ENCODE results near the gene OR9Q2. TPM values are rescaled to one million over a fixed set of nuclear protein-coding genes. Genes with fewer than 3 reads are reported as not detected.

OR9Q2 gene
- total RNA-seq: not detected

DNA sequence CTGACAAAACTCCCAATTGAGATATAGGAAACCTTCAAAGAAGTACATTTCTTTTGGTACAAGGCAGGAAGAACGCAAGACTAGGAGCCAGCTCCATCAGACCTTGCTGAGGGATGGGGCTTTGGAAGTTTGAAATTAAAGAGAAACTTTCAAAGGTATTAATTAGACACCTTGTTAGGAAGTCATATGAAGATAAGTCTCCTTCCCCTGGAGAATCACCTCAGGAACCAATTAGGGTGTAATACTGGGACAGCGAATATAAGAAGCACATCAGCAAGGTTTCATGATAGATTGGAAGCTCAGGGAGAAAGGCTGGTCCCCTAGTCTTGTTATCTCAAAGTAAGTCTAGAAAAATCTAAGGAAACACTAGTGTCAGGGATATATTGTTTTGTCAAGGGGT is at the start of gene OR9Q2:
TSS of gene OR9Q2 (plus strand) at position 301 of the 400 bp plus-strand sequence. CDS start 1,421 bp downstream, outside the sequence.
- intact Hi-C loops (cut with micrococcal nuclease): no loop called here
- DNase-seq: no peak
- Mint-ChIP-seq H3K9me3 (no peaks in the 10 kb centered on the region), H3K36me3 (no peaks in the 10 kb centered on the region), H3K4me1 (ENCODE audit: low read depth) (no peaks in the 10 kb centered on the region), H3K27ac (no peak within 1 kb of the TSS), H3K4me3 (no peak within 1 kb of the TSS), H3K27me3 (no peaks in the 10 kb centered on the region)
- POLR2A ChIA-PET: no interaction called here
- CTCF ChIA-PET: interaction anchor here (1.0 kb wide), 1 partner anchor 97 kb away, joined by 3 read pairs; no protein-coding TSS in a partner anchor

DNA sequence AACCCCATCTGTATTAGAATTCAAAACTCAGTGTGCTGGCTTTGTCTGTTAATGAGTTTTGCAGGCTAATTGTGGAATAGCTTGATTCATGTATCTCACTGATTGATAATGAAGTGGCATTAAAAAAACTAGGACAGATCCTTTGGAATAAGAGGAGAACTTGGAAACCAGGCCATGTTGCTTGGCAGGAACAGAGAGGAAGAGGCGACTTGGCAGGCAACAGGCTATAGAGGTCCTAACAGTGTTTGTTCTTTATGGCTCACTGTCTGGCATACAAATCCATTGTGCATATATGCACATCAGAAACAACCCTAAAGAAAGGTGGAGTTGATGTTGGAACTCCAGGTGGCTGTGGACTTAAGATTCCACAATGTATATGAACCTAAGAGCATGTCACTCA is 46.1 kb upstream of the OR9Q2 start:
- no peaks in the 10 kb centered on the region for H3K36me3 Mint-ChIP-seq
- intact Hi-C loops (cut with micrococcal nuclease): no loop called here
- no peaks in the 10 kb centered on the region for H3K9me3 Mint-ChIP-seq
- ChIA-PET POLR2A (no interaction called here), CTCF (no interaction called here)
- no peak overlapping the region for H3K4me3 Mint-ChIP-seq
- H3K27ac Mint-ChIP-seq: no peak overlapping the region
- peaks cover 10% of the 10 kb centered on the region for H3K27me3 Mint-ChIP-seq
- no peaks in the 10 kb centered on the region for H3K4me1 Mint-ChIP-seq (ENCODE audit: low read depth)
- no peak for DNase-seq

- Mint-ChIP-seq H3K27ac (no peak overlapping the region), H3K9me3 (no peaks in the 10 kb centered on the region), H3K36me3 (no peaks in the 10 kb centered on the region), H3K4me3 (no peak overlapping the region), H3K27me3 (peaks cover 8% of the 10 kb centered on the region), H3K4me1 (ENCODE audit: low read depth) (no peaks in the 10 kb centered on the region)
- no peak for DNase-seq
- POLR2A ChIA-PET: no interaction called here
- CTCF ChIA-PET: no interaction called here
- intact Hi-C loops (cut with micrococcal nuclease): no loop called here
These were observed 36.1 kb upstream of the OR9Q2 start for GRCh38 chr11:58152781-58153180.

GRCh38 chr11:58164389-58164788 is 24.5 kb upstream of the OR9Q2 start:
- POLR2A ChIA-PET: no interaction called here
- no peak overlapping the region for H3K27ac Mint-ChIP-seq
- no peak for DNase-seq
- no peaks in the 10 kb centered on the region for H3K4me1 Mint-ChIP-seq (ENCODE audit: low read depth)
- H3K4me3 Mint-ChIP-seq: no peak overlapping the region
- no peaks in the 10 kb centered on the region for H3K9me3 Mint-ChIP-seq
- CTCF ChIA-PET: no interaction called here
- intact Hi-C loops (cut with micrococcal nuclease): no loop called here
- H3K27me3 Mint-ChIP-seq: peaks cover 5% of the 10 kb centered on the region
- H3K36me3 Mint-ChIP-seq: no peaks in the 10 kb centered on the region

- intact Hi-C loops (cut with micrococcal nuclease): no loop called here
- Mint-ChIP-seq H3K27ac (no peak overlapping the region), H3K4me1 (ENCODE audit: low read depth) (no peaks in the 10 kb centered on the region), H3K36me3 (no peaks in the 10 kb centered on the region), H3K9me3 (no peaks in the 10 kb centered on the region), H3K27me3 (peaks cover 5% of the 10 kb centered on the region), H3K4me3 (no peak overlapping the region)
- DNase-seq: no peak
- ChIA-PET POLR2A (no interaction called here), CTCF (no interaction called here)
These were observed 23.9 kb upstream of the OR9Q2 start for GRCh38 chr11:58164990-58165389.

- H3K36me3 Mint-ChIP-seq: no peaks in the 10 kb centered on the region
- intact Hi-C loops (cut with micrococcal nuclease): no loop called here
These were observed 23.3 kb upstream of the OR9Q2 start for GRCh38 chr11:58165504-58166106.

DNA sequence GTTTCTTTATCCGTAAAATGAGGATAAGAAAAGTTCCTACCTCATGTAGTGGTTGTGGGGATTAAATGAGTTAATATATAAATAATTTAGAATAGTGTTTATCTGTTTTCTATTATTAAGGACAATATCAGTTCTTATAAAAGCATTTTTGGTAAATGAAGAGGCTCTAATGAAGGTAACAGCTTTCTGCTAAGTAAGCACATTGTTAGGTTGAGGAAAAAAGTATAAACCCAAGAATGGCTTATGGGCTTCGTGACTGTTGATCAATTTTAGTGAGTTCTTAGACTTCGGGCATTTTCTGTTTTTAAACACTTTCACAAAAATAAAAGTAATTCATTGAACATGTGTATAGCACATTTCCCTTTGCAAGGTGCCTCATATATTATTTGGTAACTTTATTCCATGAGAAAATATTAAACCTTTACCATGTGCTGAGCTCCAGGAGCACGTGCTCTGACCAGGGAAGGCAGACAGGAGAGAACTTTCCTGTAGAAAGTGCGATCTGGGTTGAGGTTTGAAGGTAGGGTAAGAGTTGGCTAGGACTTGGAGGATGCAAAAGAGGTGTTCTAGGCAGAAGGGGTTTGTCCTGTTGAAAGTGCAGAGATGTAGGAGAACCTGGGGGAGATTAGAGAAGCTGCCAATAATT is 11.3 kb upstream of the OR9Q2 start:
- Mint-ChIP-seq H3K9me3 (no peaks in the 10 kb centered on the region), H3K27me3 (peaks cover 7% of the 10 kb centered on the region), H3K4me1 (ENCODE audit: low read depth) (no peaks in the 10 kb centered on the region), H3K36me3 (no peaks in the 10 kb centered on the region), H3K27ac (no peak overlapping the region), H3K4me3 (no peak overlapping the region)
- POLR2A ChIA-PET: no interaction called here
- CTCF ChIA-PET: no interaction called here
- intact Hi-C loops (cut with micrococcal nuclease): no loop called here
- DNase-seq: no peak

More at GRCh38 chr11:58165504-58166106, 23.3 kb upstream of the OR9Q2 start:
- Mint-ChIP-seq H3K4me3 (no peak overlapping the region), H3K9me3 (no peaks in the 10 kb centered on the region), H3K27me3 (peaks cover 5% of the 10 kb centered on the region), H3K4me1 (ENCODE audit: low read depth) (no peaks in the 10 kb centered on the region), H3K27ac (no peak overlapping the region)
- ChIA-PET POLR2A (no interaction called here), CTCF (no interaction called here)
- DNase-seq: no peak

DNA sequence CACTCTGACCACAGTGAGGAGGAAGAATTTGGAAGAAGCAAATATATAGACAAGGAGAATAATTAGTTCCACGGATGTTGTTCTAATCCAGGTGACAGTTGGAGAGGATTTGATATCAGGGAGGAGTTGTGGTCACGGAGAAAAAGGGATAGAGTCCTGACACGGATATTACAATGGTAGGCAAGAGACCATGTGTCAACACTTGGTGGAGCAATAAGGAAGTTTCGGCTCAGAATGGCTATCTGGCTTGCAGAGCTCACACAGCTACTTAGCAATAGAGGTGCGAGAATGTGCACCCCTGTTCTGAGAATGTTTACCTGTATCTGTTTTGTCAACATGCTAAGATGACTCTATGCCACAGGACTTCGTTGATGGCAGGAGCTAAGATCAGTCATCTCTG is 10.4 kb upstream of the OR9Q2 start:
- Mint-ChIP-seq H3K9me3 (no peaks in the 10 kb centered on the region), H3K36me3 (no peaks in the 10 kb centered on the region), H3K27me3 (peaks cover 7% of the 10 kb centered on the region), H3K4me1 (ENCODE audit: low read depth) (no peaks in the 10 kb centered on the region), H3K4me3 (no peak overlapping the region), H3K27ac (no peak overlapping the region)
- intact Hi-C loops (cut with micrococcal nuclease): no loop called here
- ChIA-PET POLR2A (no interaction called here), CTCF (no interaction called here)
- no peak for DNase-seq

- CTCF ChIA-PET: no interaction called here
- POLR2A ChIA-PET: no interaction called here
- H3K4me3 Mint-ChIP-seq: no peak overlapping the region
- no peaks in the 10 kb centered on the region for H3K36me3 Mint-ChIP-seq
- DNase-seq: no peak
- no peaks in the 10 kb centered on the region for H3K9me3 Mint-ChIP-seq
- H3K27ac Mint-ChIP-seq: no peak overlapping the region
- no peaks in the 10 kb centered on the region for H3K4me1 Mint-ChIP-seq (ENCODE audit: low read depth)
- H3K27me3 Mint-ChIP-seq: peaks cover 7% of the 10 kb centered on the region
- intact Hi-C loops (cut with micrococcal nuclease): no loop called here
These were observed 9.2 kb upstream of the OR9Q2 start for GRCh38 chr11:58179648-58180047.

DNA sequence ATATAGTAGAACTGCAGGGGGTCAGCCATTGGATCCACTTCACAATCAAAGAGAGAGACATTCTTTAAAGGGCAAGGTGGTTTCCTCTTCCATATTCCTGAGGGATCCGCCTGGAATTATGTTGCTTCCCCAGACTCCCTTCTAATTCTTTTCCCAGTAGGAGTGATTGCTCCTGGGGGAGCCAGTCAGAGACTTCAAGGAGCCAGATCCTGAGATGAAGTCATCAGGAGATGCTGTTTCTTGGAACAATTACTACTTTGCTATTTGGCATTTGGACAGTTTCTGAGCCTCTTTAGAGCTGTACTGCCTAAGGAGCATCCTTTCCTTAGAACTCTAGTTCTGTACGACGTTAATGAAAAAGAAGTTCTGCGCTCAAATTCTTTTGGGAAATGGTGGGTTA is 1.9 kb upstream of the OR9Q2 start:
- DNase-seq: no peak
- Mint-ChIP-seq H3K27ac (no peak overlapping the region), H3K27me3 (no peaks in the 10 kb centered on the region), H3K9me3 (no peaks in the 10 kb centered on the region), H3K4me1 (ENCODE audit: low read depth) (no peaks in the 10 kb centered on the region), H3K4me3 (no peak overlapping the region), H3K36me3 (no peaks in the 10 kb centered on the region)
- ChIA-PET CTCF (no interaction called here), POLR2A (no interaction called here)
- intact Hi-C loops (cut with micrococcal nuclease): no loop called here

DNA sequence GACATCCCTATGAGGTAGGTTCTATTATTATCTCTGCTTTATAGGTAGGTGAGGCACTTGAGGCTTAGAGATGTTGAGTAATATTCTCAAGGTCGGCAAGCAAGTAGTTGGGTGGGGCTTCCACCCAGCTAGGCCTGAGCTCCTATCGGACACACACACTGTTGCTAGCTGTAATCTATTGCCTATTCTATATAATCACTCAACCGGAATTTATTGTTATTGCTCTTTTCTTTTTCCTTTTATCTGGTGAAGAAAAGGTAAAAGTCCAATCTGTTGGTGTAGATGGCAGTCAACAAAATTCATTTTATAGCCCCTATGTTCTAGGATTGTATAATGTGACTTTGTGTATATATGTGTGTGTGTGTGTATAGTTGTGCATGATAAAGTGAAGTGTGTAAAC is 3.4 kb downstream of the OR9Q2 start:
- Mint-ChIP-seq H3K36me3 (no peaks in the 10 kb centered on the region), H3K27me3 (no peaks in the 10 kb centered on the region), H3K9me3 (no peaks in the 10 kb centered on the region), H3K4me1 (ENCODE audit: low read depth) (no peaks in the 10 kb centered on the region), H3K4me3 (no peak overlapping the region), H3K27ac (no peak overlapping the region)
- DNase-seq: no peak
- ChIA-PET POLR2A (no interaction called here), CTCF (no interaction called here)
- intact Hi-C loops (cut with micrococcal nuclease): no loop called here

- POLR2A ChIA-PET: no interaction called here
These were observed 4.5 kb downstream of the OR9Q2 start for GRCh38 chr11:58193391-58193790.

GRCh38 chr11:58195939-58196338 is 7.1 kb downstream of the OR9Q2 start:
- ChIA-PET POLR2A (no interaction called here), CTCF (no interaction called here)
- Mint-ChIP-seq H3K4me3 (no peak overlapping the region), H3K27ac (no peak overlapping the region), H3K27me3 (no peaks in the 10 kb centered on the region), H3K36me3 (no peaks in the 10 kb centered on the region), H3K4me1 (ENCODE audit: low read depth) (no peaks in the 10 kb centered on the region), H3K9me3 (peaks cover 8% of the 10 kb centered on the region)
- DNase-seq: no peak
- intact Hi-C loops (cut with micrococcal nuclease): no loop called here

More at GRCh38 chr11:58193391-58193790, 4.5 kb downstream of the OR9Q2 start:
- Mint-ChIP-seq H3K4me3 (no peak overlapping the region), H3K9me3 (peaks cover 8% of the 10 kb centered on the region), H3K27me3 (no peaks in the 10 kb centered on the region), H3K36me3 (no peaks in the 10 kb centered on the region), H3K27ac (no peak overlapping the region), H3K4me1 (ENCODE audit: low read depth) (no peaks in the 10 kb centered on the region)
- intact Hi-C loops (cut with micrococcal nuclease): no loop called here
- CTCF ChIA-PET: no interaction called here
- no peak for DNase-seq

All from activated CD4-positive, alpha-beta memory T cell treated with anti-CD3 and anti-CD28 coated beads for 36 hours (primary cell).